Lower leg skin (tissue), 4 donors: Measurements from ENCODE around the gene ALPP. TPM values are rescaled to one million over a fixed set of nuclear protein-coding genes. Genes with fewer than 3 reads are reported as not detected.

ENCODE experiments used
- DNase-seq, 2 donors: peaks; one replicate each; pipeline ENCODE4 v3.0.0-alpha.2; 2019; ENCODE audit warnings: low spot score in 2 of 2
- H3K4me3 ChIP-seq: fragments of 200-600 bp; sonication (generic); 2 replicates; pipeline ENCODE4 v1.5.1; 2017; ENCODE audit warnings: mild to moderate bottlenecking, low read depth; ENCODE audit not compliant: poor library complexity, severe bottlenecking
- POLR2A ChIP-seq, 2 donors: fragments of 450-650 bp; IDR thresholded peaks; one replicate each; pipeline ENCODE4 v1.6.1; 2016 to 2017; ENCODE audit warnings: antibody characterized with exemption in 2 of 2, mild to moderate bottlenecking in 1 of 2, moderate library complexity in 1 of 2
- WGBS, 2 donors: methylation state at CpG; one replicate each; pipeline ENCODE4 v1.1.5; 2018; 5-methylcytosine and 5-hydroxymethylcytosine counted together
- intact Hi-C: fragments of 100-400 bp; cut with DNase I; formaldehyde crosslinking; loops from one replicate; pipeline ENCODE4 v1.15.0; 2023; ENCODE audit warnings: low total_unique reads
- total RNA-seq, 4 donors: library from RNA; depleted of rRNA; stranded (reverse); fragments of >200 nt; gene quantifications; one replicate each; pipeline ENCODE4 v1.1.0, GENCODE V29; 2016
- TF ChIP-seq, protein P1 (sequence below), 3 donors: fragments of 450-650 bp; IDR thresholded peaks; one replicate each; pipeline ENCODE4 v1.5.1; 2016; ENCODE audit warnings: antibody characterized with exemption in 3 of 3, mild to moderate bottlenecking in 3 of 3, moderate library complexity in 2 of 3

ALPP gene
- total RNA-seq, 4 donors from 2014 or later = not detected

DNA sequence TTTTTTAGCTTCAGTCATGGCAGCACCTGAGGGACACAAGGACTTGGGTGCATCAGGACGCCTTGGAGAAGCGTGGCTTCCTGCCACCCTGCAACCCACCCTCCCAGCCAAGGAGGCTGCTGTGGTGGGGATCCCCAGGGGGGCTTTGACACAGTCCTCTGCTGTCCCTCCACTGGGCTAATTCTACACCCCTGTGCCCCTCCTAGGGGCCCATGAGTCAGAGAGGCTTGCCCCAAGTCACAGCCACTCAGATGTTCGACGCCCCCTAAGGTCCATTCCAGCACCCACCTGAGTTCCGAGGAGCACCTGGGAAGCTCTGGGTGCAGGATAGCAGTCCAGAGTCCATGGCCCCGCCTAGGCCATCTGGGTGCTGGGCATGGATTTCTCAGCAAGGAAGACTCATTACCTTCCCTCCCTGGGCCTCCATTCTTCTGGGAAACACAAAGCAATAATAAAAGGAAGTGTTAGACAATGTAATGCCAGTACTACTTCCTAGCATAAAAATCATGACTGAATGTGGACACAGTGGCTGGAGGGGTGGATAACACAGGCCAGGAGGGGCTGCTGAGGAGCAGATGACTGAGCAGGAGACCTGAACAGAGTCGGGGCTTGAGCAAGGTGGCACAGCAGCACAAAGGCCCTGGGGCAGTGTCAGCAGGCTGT lies 31.8 kb downstream of the ALPP start:
- DNase-seq = peak in 1 of 2 donors; percentile 74
- no peak for TF ChIP-seq POLR2A (IDR thresholded peaks at IDR 0.05)
- TF ChIP-seq, protein P1, sequence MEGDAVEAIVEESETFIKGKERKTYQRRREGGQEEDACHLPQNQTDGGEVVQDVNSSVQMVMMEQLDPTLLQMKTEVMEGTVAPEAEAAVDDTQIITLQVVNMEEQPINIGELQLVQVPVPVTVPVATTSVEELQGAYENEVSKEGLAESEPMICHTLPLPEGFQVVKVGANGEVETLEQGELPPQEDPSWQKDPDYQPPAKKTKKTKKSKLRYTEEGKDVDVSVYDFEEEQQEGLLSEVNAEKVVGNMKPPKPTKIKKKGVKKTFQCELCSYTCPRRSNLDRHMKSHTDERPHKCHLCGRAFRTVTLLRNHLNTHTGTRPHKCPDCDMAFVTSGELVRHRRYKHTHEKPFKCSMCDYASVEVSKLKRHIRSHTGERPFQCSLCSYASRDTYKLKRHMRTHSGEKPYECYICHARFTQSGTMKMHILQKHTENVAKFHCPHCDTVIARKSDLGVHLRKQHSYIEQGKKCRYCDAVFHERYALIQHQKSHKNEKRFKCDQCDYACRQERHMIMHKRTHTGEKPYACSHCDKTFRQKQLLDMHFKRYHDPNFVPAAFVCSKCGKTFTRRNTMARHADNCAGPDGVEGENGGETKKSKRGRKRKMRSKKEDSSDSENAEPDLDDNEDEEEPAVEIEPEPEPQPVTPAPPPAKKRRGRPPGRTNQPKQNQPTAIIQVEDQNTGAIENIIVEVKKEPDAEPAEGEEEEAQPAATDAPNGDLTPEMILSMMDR (IDR thresholded peaks at IDR 0.05) = no peak
- intact Hi-C loops = no loop called here
- no peak overlapping the region for H3K4me3 ChIP-seq
- 84 to 86% methylated on average over 5 to 7 of the region's 7 CpGs for WGBS, 2 donors

DNA sequence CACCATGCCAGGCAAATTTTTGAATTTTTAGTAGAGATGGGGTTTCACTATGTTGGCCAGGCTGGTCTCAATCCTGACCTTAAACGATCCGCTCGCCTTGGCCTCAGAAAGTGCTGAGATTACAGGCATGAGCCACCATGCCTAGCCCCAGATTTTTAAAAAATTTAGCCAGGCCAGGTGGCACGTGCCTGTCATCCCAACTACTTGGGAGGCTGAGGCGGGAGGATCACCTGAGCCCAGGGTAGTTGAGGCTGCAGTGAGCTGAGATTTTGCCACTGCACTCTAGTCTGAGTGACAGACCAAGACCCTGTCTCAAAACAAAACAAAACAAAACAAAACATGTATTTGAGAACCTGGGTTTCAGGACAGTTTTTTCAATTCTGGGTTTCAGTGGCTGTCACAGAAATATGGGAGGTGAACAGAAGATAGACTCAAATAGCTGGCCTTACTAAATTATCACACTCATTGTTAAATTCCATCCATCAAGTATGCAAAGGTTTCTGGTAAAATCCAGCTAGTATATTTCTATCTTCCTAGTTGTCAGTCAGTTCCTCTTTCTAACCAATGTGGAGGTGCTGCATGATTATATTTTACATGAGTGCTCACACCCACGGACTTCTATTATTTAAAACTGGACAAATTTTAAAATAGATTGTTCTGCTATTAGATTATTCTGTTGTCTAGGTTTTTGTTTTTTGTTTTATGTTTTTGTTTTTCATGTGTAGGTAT lies 33.5 kb downstream of the ALPP start:
- WGBS, 2 donors = 82 to 89% methylated on average over 6 of the region's 6 CpGs
- peak in 1 of 2 donors; percentile 63 for DNase-seq
- intact Hi-C loops = no loop called here

DNA sequence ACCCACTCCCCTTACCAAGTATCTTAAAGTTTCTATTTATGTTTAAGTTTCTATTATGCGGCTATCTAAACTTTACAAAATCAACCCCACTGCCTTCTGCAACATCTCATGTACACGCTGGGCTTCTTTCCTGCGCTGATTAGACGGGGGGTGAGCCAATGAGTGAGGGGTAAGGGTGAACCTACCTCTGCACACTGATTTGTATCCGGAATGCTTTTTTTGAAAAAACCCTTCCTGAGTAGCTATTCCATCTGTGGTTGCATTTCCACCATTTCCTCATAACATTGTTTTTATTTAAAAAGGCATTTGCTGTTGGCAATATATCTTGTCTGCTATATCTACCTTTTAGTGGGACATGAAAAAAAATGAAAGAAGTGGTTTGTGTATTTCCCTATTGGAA lies 34.4 kb downstream of the ALPP start:
- no peak for DNase-seq
- WGBS, 2 donors = 45 to 50% methylated on average over 5 of the region's 5 CpGs
- intact Hi-C loops = no loop called here
- no peak overlapping the region for H3K4me3 ChIP-seq
- TF ChIP-seq POLR2A (IDR thresholded peaks at IDR 0.05) = no peak

More for the DNA sequence above, 33.5 kb downstream of the ALPP start:
- H3K4me3 ChIP-seq = no peak overlapping the region
- TF ChIP-seq, protein P1 (IDR thresholded peaks at IDR 0.05) = no peak
- no peak for TF ChIP-seq POLR2A (IDR thresholded peaks at IDR 0.05)

DNA sequence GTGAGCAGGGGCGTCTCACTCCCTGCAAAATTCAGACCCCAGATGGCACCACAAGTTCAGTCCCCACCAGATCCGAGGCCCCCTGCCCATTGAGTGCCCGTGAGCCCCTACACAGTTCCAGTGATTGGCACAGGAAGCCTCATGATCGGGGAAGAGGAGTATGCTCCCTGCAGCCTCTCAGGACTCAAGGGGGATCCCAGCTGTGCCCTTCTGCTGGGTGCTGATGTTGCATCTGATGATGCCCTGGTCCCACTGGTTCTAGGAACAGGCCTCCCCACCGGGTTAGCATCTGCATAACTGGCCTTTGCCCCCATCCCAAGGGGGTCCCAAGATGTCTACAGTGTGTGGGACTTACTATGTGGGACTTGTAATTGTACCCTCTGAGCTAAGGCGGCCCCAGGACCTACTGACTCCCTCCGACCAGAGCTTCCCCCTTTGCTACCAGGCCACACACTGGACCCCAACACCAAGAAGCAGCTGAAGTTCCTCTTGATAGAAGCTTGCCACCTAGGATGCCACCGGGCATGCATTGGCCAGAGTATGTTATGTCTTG lies 36.7 kb downstream of the ALPP start:
- TF ChIP-seq, protein P1 (IDR thresholded peaks at IDR 0.05) = no peak
- no peak for TF ChIP-seq POLR2A (IDR thresholded peaks at IDR 0.05)
- intact Hi-C loops = no loop called here
- 83 to 84% methylated on average over 8 of the region's 8 CpGs for WGBS, 2 donors
- peak in 1 of 2 donors; percentile 76 for DNase-seq
- no peak overlapping the region for H3K4me3 ChIP-seq

DNA sequence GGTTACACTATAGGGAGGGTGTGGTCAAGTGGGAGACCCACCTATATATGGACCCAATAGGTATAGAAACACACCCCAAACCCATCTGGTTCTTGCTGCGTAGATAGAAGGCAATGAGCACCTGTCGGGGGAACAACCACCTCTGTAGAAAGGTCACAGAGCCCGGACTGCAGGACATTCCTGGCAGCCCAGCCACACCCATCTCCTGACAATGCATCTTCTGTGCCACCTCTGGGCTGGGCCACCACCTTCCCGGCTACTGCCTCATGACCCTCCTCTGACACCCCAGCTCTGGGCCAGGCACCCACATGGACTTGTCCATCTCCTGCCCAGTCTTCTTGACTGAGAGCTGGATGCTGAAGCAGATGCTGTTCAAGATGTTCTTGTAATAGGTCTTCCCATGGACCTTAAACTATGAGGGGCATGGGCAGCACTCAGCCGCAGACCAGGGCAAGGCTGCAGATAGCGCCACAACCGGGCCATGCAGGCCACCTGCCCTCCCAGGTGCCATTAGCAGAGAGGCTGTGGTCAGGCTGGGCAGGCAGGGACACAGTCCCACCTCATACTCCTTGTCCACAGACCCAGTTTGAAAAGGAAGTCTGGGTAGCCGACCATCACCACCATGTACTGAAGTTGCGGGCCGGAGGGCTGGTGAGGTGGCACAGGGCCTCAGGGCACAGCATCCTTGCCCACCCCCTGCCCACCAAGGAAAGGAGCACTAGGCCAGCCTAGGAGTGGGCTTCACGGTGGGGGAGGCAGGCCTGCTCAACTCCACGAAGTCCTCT lies 37.4 kb downstream of the ALPP start:
- peak in 1 of 2 donors; percentile 74 for DNase-seq
- TF ChIP-seq POLR2A (IDR thresholded peaks at IDR 0.05) = no peak
- TF ChIP-seq, protein P1 (IDR thresholded peaks at IDR 0.05) = no peak
- no peak overlapping the region for H3K4me3 ChIP-seq
- 89 to 92% methylated on average over 9 to 12 of the region's 12 CpGs for WGBS, 2 donors
- intact Hi-C loops = no loop called here
